ENCODE data around the gene ERCC6. TPM values are rescaled to one million over a fixed set of nuclear protein-coding genes. Genes with fewer than 3 reads are reported as not detected.

The ERCC6 gene
- total RNA-seq, 1 donor from 2014 or later = 28.5 TPM

GRCh38 chr10:49543604-49544003 lies 4.7 kb upstream of the ERCC6 start:
- DNase-seq = no peak

GRCh38 chr10:49542353-49542752 lies 3.4 kb upstream of the ERCC6 start:
- DNase-seq = no peak

- no peak for DNase-seq
Observed at GRCh38 chr10:49541762-49542161, 2.8 kb upstream of the ERCC6 start.

GRCh38 chr10:49540056-49540797 lies 1.3 kb upstream of the ERCC6 start:
- no peak for DNase-seq

GRCh38 chr10:49539320-49539885 lies 482 bp upstream of the ERCC6 start:
- peak; percentile 57 for DNase-seq

- no peak for DNase-seq
Observed at GRCh38 chr10:49534670-49535381, 4.1 kb downstream of the ERCC6 start.

- DNase-seq = no peak
Observed at GRCh38 chr10:49532461-49532860, 6.5 kb downstream of the ERCC6 start.

GRCh38 chr10:49528977-49529506 lies 9.9 kb downstream of the ERCC6 start:
- no peak for DNase-seq

GRCh38 chr10:49527850-49528249 lies 11.1 kb downstream of the ERCC6 start:
- DNase-seq = no peak

GRCh38 chr10:49527061-49527460 lies 11.9 kb downstream of the ERCC6 start:
- no peak for DNase-seq

- DNase-seq = no peak
Observed at GRCh38 chr10:49526619-49527018, 12.3 kb downstream of the ERCC6 start.

GRCh38 chr10:49524496-49524895 lies 14.4 kb downstream of the ERCC6 start:
- DNase-seq = no peak

GRCh38 chr10:49523301-49523700 lies 15.6 kb downstream of the ERCC6 start:
- DNase-seq = no peak

- DNase-seq = no peak
Observed at GRCh38 chr10:49521062-49521461, 17.9 kb downstream of the ERCC6 start.

- no peak for DNase-seq
Observed at GRCh38 chr10:49520122-49520775, 18.7 kb downstream of the ERCC6 start.

GRCh38 chr10:49519717-49520116 lies 19.2 kb downstream of the ERCC6 start:
- DNase-seq = no peak

GRCh38 chr10:49518982-49519578 lies 19.8 kb downstream of the ERCC6 start:
- DNase-seq = no peak

GRCh38 chr10:49518566-49518965 lies 20.4 kb downstream of the ERCC6 start:
- DNase-seq = no peak

- DNase-seq = no peak
Observed at GRCh38 chr10:49516216-49516970, 22.5 kb downstream of the ERCC6 start.

GRCh38 chr10:49512121-49512809 lies 26.7 kb downstream of the ERCC6 start:
- no peak for DNase-seq

GRCh38 chr10:49509771-49510303 lies 29.1 kb downstream of the ERCC6 start:
- no peak for DNase-seq

Data from occipital lobe (tissue), 2 donors.